Placental epithelial cell (primary cell): ENCODE results near the gene ZNF274. TPM values are rescaled to one million over a fixed set of nuclear protein-coding genes. Genes with fewer than 3 reads are reported as not detected.

Experiments
- total RNA-seq: library from RNA; depleted of rRNA; stranded (reverse); fragments of >200 nt; gene quantifications from 2 replicates; pipeline ENCODE4 v1.2.3, GENCODE V29; 2012

ZNF274 gene
- total RNA-seq, result 28.3 and 30.6 TPM in 2 replicates

GRCh38 chr19:58182989-58183816, at the start of gene ZNF274:
Gene ZNF274 (plus strand): TSS chr19:58183061. CDS start chr19:58183966, 905 bp downstream.

DNA sequence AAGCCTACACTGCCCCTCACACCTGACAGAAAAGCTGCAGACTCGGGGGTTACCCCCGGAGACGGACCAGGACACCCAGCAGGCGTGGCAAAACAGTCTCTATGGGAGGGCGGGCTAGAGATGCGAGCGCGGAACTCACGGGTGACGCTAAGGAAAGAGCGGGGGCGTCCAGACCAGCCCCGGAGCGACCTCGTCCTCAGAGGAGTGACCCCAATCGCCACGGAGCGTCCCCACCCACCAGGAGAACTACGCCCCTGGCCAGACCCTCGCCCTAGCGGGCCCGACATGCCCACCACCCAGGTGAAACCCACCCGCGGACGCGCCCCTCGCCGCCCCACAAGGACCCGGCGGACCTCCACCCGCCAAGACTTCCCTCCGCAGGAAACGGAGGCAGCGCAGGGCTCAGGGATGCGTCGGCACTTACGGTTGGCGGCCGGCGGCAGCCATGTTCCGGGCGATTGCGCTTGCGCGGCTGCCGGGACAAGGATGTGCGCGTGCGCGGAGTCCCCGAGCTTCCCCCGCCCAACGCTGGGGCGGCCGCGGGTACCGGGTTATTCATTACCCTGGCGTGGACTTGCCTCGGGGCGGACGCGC, 32.4 kb upstream of the ZNF274 start, which contains the start of gene ZNF329:
Gene ZNF329 (minus strand): TSS at position 462 of the 594 bp plus-strand sequence. CDS start 21,286 bp downstream, outside the sequence.

DNA sequence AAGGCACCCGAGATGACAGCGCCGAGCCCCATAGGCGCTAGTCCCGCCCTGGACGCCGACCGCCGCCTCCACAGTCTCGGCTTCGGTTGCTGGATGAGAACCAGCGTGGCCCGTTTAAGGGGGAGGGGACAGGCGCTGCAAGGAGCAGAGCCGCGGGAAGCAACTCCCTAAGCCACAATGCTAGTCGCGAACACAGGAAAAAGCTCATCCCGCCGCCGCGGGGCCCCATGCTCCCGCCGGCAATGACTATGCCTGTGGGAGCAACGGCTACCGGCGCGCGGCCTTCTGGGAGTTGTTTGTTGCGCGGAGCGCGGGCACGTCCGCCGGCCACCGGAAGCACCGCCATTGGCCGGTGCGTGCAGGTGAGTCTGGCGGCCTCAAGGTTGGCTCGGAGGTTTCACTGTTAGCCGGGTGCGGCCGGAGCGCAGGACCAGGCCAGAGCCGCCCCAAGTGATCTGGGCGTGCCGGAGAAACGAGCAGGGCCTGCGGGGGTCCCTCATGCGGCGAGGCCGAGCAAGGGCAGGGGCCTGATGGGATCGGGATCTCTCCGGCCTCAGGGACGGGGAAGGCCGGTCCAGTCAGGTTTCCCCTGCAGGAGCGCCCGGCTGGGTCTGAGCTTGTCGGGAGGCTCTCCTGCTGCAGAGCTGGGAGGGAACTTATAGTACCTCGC, 45.9 kb downstream of the ZNF274 start, which contains the start of gene ZNF544:
Gene ZNF544 (plus strand): TSS at position 330 of the 670 bp plus-strand sequence. CDS start 15,110 bp downstream, outside the sequence.

Other genes starting within 250 kb of the ZNF274 start
- gene ZNF418, start 247.7 kb upstream of the ZNF274 start, total RNA-seq, result 5.5 and 11.4 TPM in 2 replicates
- 4.9 and 7.1 TPM in 2 replicates for gene ZNF256, start 235.4 kb upstream of the ZNF274 start, total RNA-seq
- gene C19orf18, start 208.5 kb upstream of the ZNF274 start, total RNA-seq, result not detected in 2 replicates
- gene ZNF606, start 180.2 kb upstream of the ZNF274 start, total RNA-seq, result 27.9 and 40.6 TPM in 2 replicates
- not detected in 2 replicates for gene ZSCAN1, start 149.0 kb upstream of the ZNF274 start, total RNA-seq
- gene ZNF135, start 123.8 kb upstream of the ZNF274 start, total RNA-seq, result 6.4 and 9.4 TPM in 2 replicates
- 39.7 and 53.8 TPM in 2 replicates for gene ZSCAN18, start 84.8 kb upstream of the ZNF274 start, total RNA-seq
- 14.1 and 17.7 TPM in 2 replicates for gene ZNF329, start 32.3 kb upstream of the ZNF274 start, total RNA-seq
- gene ZNF544, start 45.9 kb downstream of the ZNF274 start, total RNA-seq, result 20.8 and 39.8 TPM in 2 replicates
- 7.9 and 9.4 TPM in 2 replicates for gene ZNF8, start 95.9 kb downstream of the ZNF274 start, total RNA-seq
- 33.4 and 35.5 TPM in 2 replicates for gene ERVK3-1, start 122.3 kb downstream of the ZNF274 start, total RNA-seq
- 5.5 and 6.6 TPM in 2 replicates for gene ZSCAN22, start 143.9 kb downstream of the ZNF274 start, total RNA-seq
- 0.79 TPM in 1 of 2 replicates, not detected in the other for gene A1BG, start 170.4 kb downstream of the ZNF274 start, total RNA-seq
- gene ZNF497, start 179.7 kb downstream of the ZNF274 start, total RNA-seq, result 3.3 and 3.9 TPM in 2 replicates
- gene ZNF837, start 198.0 kb downstream of the ZNF274 start, total RNA-seq, result 4.4 and 6.3 TPM in 2 replicates
- gene RPS5, start 204.2 kb downstream of the ZNF274 start, total RNA-seq, result 1,650 and 1,691 TPM in 2 replicates
- gene RNF225, start 212.6 kb downstream of the ZNF274 start, total RNA-seq, result 2.8 and 5.5 TPM in 2 replicates
- 13.2 and 17.3 TPM in 2 replicates for gene ZNF584, start 225.6 kb downstream of the ZNF274 start, total RNA-seq